Renal pelvis (tissue), 4 donors: Measurements from ENCODE around the gene TRAIP. TPM values are rescaled to one million over a fixed set of nuclear protein-coding genes. Genes with fewer than 3 reads are reported as not detected.
A peak's percentile ranks its signal among the peaks of the same experiment; 100 is the strongest.
"Not testable (repeated sequence)": the region's sequence is repeated elsewhere in the genome, so short reads cannot be mapped to it uniquely, and the experiment has no call there.

Experiments
- DNase-seq: peaks from one replicate; pipeline ENCODE4 v3.0.0-alpha.2; 2013
- polyA plus RNA-seq, 3 donors: library from polyadenylated mRNA; unstranded; fragments of 120-200 nt; gene quantifications; one replicate each; pipeline ENCODE4 v1.2.1, GENCODE V29; 2013; ENCODE audit not compliant: insufficient read length in 3 of 3

Gene TRAIP
- polyA plus RNA-seq, 3 donors, result 9.3 to 13.1 (median 9.7) TPM

DNA sequence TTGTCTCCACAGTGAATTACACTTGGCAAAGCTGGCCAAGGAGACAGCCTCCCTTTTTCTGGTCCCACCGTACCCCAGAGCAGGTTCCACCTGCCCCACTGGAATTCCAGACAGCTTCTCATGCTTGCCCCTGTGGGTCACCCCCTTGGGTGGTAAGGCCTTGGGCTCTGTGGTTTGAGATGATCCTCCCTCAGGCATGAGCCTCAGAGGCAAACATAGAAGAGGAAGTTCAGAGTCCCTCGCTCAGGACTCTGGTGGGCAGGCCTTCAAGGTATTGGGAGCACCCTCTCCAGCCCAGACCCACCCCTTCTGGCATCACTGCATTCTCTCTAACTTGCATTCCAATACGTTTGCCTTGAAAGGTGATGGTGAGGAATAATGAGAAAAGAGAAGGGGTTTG, 25.0 kb downstream of the TRAIP start:
- no peak for DNase-seq

DNA sequence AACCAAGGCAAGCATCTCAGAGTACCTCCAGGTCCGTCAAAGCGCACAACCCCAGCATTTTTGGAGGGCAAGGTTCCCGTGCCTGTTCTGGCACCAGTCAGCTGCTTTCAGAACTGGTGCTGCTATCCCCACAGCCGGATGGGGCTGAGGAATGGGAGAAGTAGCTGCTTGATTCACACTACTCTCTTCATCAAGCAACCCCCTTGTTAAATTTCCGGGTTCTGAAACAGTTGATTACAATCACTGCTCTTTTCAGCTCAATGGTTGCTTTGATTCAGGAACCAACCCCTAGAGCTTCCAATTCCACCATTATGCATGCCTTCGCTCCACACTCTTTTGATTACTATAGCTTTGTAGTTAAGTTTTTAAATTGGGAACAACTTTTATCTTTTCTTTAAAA, 30.3 kb downstream of the TRAIP start:
- DNase-seq, result no peak

DNA sequence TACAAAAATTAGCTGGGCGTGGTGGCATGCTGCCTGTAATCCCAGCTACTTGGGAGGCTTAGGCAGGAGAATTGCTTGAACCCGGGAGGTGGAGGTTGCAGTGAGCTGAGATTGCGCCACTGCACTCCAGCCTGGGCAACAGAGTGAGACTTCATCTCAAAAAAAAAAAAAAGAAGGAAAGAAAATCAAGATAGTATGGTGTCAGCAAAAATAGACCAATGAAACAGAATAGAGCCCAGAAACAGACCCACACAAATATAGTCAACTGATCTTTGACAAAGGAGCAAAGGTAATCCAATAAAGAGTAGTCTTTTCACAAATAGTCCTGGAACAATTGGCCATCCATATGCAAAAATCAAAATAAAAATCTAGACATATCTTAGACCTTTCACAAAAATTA, 33.2 kb downstream of the TRAIP start:
- DNase-seq, result not testable (repeated sequence)

DNA sequence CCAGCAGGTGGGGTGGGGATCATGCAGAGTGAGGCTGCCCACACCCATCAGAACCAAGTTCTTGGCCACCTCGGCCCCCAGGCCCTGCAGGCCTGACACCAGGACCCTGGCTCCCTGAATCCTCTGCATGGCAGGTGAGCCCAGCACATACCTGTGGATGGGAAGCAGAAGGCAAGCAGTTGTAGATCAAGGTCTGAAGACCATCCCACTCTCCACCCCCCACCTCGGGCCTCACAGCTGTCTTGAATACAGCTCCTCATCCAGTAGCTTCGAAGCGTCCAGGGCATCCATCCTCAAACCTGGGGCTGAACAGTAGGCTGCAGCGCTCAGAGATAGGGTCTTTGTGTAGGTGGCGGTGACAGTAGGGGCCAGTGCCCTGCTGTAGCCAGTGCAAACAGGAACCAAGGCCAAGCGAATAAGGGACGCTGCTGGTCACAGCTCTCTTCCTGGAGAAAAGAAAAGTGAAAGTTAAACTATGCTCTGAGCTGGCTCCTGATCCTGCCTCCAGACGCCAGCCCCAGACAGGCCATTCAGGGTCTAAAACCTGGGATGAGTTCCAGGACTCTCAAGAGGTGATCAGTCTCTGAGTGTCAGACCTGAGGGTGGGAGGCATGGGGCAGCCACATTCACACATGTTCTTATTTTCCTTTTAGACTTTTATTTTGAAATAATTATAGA, 42.7 kb downstream of the TRAIP start, which contains the start of gene UBA7:
Gene UBA7, minus strand, starts transcription at position 457 of the 678 bp plus-strand sequence. Its CDS starts 166 bp downstream, at position 291.
- DNase-seq, result peak; percentile 50

DNA sequence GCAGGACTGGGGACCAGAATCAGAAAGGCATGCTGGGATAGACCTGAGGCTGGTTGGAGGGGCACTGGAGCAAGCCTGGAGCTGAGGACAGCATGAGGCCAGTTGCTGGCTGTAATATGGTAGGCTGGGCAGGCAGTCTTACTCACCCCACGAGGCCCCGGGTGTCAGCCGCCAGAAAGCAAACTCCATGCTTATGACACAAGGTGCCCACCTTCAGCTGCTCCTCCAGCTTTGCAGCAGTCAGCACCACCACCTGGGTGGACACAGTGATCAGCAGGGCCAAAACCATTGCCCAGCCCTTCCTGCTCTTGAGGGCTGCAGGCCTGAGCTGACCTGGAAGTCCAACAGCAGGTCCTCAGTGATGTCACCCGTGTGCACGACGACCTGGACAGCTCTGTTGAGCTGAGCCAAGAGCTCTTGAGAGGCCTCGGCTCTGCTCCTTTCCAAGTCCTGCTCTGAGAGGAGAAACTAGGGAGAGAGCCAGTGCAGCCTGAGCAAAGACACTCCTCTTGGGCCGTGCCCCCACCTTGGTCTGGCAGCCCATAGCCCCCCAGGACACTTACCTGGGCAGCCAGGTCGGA, 43.4 kb downstream of the TRAIP start:
- no peak for DNase-seq

DNA sequence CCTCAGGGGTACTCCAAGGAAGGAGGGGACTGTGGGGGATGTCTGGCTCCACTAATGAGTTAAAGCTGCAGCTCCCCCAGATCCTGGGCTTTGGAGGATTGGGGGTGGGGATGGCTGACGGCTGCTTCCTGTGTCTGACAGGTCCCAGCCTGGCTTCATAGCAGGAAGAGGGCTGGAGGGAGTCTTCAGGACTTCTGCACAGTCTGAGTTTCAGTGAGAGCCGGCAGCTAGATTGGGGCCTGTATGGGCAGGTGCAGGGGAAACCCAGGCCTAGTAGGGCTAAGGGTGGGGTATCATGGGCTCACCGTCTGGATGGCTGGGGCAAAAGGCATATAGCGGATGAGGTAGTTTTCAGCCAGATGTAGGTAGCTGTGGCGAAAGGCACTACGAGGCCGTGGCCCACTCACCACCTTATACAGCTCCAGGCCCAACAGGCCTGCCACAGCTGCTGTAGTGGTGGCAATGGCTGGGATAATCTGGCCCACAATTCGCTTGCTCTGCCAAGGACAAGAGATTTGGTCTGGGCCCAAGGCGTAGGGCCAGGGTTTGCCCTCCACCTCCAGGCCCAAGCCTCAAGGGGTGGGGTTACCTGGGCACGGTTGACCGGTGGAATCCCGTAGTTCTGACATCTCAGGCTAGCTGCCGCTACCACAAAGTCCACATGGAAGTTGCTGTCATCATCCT, 48.8 kb downstream of the TRAIP start:
- peak; percentile 71 for DNase-seq

DNA sequence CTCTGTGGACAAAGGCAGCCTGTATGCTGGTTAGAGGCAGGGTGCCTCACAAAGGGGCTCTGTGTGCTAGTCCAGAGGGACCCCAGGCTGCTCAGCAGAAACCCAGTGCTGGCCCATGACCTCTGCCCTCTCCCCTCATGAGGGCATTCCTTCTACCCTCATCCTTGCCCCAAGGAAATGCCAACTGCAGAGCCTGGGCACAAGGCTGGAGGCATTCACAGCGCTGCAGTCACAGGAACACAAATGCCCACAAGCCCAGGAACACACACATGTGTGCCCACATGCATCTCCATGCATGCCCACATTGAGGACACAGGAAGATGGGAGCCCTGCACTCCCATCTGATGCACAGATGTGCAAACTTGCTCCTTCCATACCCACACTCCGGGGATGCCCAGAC, 49.5 kb downstream of the TRAIP start:
- DNase-seq, result no peak

DNA sequence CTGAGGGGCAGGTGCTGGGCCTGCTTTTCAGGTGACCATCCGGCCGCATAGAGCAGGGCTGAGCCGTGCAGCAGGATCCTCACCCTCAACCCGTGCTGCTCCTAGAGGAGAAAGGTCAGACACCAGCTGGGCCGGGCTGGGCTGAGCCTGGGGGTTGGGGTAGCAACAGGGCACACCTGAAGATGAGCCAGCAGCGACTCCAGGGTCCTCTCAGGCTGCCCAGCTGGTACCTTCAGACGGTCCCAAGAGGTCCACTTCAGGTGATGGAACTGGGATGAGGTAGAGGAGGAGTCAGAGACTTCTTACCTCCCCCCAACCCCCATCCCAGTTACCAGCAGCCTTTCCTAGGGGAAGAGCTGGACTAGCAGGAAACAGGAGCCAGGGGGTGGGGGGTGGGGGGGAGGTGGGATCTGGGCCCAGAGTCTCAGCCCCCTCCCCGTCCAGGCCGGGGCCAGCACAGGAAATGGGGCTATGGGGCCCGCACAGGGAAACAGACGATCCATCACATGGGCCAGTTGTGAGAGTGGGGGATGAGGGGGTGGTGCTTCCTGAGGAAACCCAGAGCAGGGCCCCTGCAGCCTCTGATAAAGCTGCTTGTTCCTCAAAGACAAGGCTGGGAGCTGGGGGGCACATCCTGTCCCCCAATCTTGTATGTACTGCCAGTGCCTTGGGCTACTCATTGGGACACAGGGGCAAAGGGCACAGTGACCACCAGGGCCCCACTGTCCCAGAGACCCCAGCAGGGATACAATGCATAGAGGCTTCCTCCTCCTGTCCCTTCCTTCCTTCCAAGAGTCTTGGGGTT, 50.3 kb downstream of the TRAIP start:
- DNase-seq, result peak; percentile 88

DNA sequence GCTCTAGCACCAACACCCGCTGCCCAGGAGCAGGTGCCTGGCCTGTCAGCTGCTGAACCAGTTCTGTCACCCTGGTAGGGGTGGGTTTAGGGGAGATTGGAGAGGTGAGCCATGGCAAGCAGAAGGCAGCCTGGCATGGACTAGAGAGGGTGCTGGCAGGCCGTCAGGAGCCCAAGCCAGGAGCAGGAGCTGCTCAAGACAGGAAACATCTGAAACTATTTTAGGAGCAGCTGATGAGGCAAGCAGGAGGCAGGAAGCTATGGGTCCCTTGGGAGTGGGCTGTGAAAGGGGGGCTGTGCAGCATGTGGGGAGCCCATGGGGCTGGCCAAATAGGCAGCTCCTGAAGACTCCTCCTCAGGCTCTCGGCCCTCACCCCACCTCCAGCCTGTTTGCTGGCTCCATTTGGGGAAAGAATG, 51.0 kb downstream of the TRAIP start:
- DNase-seq, result peak; percentile 84

DNA sequence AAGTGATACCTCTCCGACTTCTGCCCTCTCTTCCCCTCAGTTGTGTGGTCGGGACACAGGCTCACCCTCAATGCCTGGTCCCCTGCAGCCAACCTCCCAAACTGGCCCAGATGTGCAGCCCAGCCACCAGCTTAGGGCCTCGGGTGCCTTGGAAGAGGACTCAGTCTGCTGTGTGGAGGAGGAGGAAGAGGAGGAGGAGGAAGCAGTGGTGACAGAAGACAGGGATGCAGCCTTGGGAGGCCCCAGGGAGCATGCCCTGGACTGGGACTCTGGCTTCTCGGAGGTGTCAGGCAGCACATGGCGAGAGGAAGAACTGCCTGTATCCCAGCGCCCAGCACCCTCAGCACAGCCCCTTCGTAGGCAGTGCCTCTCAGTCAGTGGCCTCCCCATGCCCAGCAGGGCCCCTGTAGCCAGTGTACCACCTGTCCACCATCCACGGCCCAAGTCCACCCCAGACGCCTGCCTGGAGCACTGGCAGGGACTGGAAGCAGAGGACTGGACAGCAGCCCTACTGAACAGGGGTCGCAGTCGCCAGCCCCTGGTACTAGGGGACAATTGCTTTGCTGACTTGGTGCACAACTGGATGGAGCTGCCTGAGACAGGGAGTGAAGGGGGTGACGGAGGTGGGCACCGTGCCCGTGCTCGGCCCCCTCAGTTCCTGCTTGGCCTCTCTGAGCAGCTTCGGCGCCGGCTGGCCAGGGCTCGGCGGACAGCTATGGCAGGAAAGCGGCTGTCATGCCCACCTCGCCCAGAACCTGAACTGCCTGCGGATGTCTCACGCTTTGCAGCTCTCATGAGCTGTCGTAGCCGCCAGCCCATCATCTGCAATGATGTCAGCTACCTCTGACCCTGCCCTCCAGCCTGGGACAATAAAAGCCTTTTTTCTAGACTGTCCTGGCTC, 52.0 kb downstream of the TRAIP start:
- DNase-seq, result no peak

DNA sequence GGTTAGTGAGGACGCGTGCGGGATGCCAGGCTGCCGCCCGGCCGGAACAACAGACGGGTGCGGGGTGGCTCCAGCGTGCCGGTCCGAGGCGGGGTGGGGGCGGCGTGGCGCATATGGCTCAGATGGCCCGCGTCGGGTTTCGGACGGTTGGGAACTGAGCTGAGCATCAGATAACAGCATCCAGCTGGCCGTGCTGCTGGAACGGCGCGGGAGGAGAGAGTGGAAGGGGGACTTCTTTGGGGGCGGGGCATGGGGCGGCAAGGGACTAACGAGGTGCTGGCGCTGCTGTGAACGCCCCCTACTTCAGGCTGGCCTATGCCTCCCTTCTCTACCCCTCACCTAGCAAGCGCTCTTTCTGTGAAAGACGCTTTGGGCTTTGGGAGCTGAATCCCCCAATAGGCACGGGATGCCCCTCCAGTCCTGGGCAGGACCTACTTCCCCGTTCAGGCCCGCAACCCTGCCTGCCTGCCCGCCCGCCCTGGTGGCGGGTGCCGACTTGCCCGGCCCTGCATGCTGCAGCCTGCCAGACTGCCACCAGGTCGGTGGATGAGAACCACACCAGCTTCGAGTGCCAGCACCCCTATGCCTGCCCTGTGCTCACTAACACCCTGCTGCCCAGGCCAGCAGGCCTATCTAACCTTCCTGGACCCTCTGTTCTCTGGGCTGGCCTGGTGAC, 52.8 kb downstream of the TRAIP start:
- peak; percentile 71 for DNase-seq

DNA sequence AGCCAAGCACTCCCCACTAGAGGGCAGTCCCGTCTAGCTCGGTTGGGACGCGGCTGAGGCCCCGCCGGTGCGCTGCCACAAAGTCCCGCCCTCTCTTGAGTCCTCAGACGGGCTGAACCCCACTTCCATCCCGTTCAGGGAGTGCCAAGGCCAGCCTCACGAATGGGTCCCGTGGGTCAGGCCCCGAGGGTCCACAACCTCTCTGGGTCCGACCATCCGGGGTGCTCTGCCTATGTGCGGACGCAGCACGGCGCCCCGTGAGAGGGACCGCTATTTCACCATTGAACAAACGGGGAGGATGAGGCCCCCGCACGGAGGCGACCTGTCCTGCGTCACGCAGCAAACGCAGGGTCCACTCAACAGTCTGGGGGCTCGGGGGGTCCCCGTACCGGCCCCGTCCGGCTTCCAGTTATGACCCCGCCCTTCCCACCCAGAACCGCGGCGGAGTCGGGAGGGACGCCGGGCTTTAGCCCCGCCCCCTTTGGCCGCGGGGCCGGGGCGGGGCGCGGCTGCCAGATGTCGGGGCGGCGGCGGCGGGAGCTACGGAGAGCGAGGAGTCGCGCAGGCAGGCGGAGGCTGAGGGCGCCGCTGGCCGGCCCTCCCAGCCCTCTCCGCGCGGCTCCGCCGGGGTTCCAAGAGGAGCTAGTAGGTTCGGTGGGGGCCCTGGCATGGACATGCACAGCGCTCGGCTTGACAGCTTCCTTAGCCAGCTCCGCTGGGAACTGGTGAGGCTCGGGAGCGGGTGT, 53.5 kb downstream of the TRAIP start, which contains the start of gene INKA1:
Gene INKA1, plus strand, starts transcription at position 543 of the 746 bp plus-strand sequence. Its CDS starts 132 bp downstream, at position 675.
- DNase-seq, result peak; percentile 86

DNA sequence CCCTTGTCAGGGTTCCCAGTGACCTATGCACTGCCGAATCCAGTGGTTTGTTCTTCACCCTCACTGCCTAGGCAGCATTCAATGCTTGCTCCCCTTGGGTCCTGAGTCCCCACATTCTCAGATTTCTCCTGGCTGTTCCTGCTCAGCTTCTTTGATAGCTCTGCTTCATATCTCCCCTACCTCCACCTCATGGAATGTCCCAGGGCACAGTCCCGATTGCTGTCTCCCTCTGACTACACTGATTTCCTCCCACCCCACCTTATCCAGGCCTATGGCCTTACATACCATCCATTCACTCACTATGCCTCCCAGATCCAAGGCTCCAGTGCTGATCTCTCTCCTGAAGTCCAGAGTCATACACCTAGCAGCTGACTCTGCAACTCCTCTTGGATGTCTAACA, 55.2 kb downstream of the TRAIP start:
- DNase-seq, result no peak

DNA sequence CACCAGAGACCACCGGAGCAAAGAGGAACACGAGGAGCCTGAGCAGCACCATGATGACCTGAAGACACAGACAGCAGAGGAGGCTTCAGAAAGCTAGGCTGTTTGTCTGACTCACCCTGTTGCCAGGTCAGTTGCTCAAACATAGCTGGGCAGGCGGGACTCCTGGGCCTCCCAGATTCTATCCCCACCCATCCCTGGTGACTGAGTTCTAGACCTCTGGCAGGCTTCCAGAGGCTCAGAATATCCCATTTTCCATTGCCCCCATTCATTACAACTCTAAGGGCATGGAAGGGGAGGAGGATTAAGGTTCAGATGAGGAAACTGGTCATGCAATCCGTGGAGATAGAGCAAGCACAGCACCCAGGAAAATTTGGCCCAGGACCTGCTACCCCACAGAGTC, 56.6 kb downstream of the TRAIP start, which contains the start of gene CDHR4:
Gene CDHR4, minus strand, starts transcription at position 113 of the 400 bp plus-strand sequence. Its CDS starts 61 bp downstream, at position 52.
- DNase-seq, result no peak

DNA sequence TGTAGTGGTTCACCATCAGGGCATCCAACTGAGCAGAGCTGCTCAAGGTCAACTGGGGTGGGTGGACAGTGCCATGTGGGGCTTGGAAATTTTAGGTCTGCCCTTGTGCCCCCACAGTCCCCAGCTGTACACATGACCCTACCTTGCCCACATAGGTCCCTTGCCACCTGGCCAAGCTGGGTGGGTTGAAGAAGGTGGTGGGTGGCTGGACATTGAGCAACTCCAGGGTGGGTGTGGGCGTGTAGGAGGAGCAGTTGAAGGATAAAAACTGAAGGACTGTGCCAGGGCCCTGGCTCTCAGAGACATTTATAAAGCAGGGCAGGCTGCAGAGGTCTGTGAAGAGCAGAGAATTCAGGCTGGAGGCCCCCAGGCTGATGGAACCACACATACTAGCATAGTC, 57.3 kb downstream of the TRAIP start:
- no peak for DNase-seq

DNA sequence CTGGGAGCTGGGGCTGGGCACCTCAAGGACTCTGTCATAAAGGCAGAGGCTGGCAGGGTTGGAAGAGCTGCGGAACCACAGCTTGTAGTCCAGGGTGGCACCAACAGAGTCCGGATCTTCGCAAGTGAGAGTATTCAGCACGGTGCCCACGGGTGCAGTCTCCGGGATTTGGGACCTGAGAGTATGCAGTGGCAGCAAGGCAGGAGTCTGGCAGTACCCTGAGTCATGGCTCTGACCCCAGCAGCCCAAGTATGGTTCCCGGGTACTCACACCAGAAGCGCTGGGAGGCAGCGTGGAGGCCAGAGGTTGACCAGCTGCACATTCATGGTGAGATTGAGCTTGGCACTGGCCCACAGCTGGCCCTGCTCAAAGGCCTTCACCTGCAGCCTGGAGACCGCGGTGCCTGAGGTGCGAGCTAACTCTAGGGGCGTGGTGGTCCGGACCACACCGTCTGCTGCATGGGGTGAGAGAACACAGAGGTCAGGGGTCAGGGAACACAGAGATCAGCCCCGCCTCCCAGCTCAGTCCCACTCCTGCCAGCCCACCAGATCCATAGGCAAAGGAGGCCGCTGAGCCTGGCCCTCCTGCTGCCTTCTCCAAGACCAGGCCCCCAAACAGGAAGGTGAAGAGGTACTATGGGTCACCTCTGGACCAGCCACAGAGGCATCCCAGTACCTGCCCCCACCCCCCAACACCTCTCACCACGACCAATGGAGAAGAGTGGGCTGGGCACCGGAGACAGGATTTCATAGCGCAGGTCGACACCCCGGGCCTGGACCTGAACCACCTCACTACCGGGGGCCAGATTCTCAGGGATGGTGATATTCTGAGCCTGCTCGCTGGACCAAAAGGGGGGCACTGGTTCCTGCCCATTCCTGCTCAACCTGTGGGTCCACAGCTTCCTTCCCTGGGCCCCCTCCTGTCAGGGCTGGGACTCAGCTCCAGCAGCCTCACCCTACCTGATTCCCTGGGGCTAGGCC, 61.1 kb downstream of the TRAIP start:
- no peak for DNase-seq

DNA sequence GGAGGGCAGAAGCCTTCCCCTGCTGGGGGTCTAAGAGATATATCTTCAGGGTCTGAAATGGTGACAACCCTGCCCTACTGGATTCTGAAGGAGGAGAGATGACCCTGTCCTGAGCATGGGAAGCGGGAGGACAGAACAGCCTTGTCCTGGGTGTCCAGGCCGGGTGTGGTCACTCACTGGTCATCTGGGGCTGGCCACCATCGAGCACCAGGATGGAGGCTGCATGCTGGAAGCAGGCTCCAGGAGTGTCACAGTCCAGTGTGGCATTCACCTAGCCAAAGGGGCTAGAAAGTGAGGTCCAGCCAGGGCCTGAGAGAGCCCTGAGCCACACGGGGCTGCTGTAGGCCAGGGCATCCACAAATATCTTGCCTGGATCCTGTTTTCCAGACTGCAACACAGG, 61.9 kb downstream of the TRAIP start:
- no peak for DNase-seq

DNA sequence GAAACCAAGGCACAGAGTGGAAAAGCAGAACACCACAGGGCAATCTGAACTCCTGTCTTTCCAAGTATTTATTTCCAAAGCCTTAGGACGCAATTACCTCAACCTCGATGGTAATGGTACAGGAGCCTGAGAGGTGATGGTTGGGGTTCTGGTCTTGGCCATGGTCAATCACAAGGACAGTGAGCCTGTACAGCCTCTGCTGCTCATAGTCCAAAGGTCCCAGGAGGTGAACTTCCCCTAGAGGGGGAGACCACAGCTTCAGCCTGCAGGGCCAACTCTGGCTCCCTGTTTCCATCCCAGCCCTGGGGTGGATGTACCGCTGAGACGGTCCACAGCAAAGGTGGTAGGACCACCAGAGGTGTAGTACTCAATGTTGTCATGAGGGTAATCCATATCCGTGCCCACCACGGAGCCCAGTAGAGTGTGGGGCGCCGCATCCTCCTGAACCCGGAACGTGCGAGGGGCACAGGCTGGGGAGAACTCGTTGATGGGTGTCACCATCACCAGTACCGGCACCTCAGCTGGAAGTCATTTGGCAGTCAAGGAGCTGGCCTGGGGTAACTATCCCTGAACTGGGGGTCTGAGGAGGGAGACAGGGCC, 62.8 kb downstream of the TRAIP start:
- no peak for DNase-seq
